ENCODE measurements around the gene PPARGC1A.

The PPARGC1A gene

DNA sequence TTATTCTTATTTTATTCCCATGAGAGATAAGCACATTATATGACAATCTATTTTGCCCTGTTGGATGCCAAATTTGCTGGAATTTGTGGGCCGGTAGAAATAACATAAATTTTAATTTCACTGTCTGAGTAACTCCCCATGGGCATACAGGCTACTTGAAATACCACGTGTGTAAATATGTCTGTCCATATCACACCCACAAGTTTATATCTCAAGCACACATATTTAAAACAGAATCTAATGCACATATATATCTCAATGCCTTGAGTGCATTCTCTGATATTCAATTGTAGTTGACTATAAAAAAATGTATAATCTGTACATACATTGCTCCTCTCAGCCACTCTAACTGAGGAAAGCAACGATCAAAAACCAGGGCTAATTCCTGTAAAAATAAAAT lies 51.2 kb downstream of the PPARGC1A start:
- peak; percentile 8 for DNase-seq

DNA sequence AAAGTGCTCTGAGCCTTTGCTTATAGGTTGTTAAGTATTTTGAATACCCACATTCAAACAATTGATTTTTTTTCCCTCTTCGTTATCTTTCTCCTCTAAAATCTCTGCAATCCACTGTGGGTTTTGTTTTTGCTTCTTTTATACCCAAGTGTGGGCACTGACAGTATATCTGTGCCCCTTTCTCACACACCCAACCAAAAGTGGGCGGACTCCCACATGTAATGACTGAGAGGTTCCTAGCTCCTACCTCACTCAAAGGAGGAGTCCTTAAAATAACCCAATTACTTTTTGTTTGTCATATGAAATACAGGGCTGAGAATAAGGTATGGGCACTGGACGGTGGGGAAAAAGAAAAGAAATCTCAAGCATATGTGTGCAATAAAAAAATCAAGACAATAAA lies 51.7 kb downstream of the PPARGC1A start:
- no peak for DNase-seq

DNA sequence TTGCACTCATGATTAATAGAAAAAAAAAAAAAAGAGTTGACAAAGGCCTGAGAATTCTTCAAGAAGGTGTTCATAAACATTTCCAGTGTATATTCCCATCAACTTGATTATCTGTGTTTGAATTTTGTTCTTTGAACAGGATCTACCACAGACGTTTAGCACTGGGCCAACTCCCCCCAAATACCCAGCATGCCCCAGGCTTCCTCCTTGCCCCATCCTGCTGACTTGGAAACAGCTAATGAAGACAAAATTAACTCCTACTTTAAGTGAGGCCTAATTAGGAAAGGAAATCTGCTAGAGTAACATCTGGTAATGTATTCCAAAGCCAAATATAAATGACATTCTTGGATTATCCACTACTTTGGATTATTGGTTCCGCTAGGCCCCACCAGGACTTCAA lies 52.5 kb downstream of the PPARGC1A start:
- no peak for DNase-seq

- DNase-seq, result no peak
Measured at GRCh38 chr4:23835774-23836478, 53.9 kb downstream of the PPARGC1A start.

DNA sequence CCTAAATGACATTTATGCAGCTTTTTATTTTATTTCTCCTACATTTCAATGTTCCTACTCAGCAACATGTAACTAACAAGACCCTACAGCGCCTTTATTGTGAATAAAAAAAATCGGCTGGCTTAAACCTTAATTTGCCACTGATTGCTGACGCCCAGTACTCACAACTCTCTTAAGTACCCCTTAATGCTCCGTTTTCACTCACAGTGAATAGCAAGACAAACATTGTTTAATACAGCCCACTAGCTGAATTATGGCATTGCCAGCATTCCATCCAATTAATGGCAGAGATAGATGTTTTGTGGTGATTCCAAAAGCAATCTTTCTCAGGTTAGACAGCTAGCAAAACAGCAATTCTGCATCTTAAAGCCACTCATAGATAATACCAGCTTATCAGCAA lies 61.1 kb downstream of the PPARGC1A start:
- no peak for DNase-seq

- DNase-seq, result no peak
Measured at GRCh38 chr4:23828020-23828715, 61.7 kb downstream of the PPARGC1A start.

GRCh38 chr4:23822181-23822580 lies 67.7 kb downstream of the PPARGC1A start:
- peak; percentile 47 for DNase-seq

DNA sequence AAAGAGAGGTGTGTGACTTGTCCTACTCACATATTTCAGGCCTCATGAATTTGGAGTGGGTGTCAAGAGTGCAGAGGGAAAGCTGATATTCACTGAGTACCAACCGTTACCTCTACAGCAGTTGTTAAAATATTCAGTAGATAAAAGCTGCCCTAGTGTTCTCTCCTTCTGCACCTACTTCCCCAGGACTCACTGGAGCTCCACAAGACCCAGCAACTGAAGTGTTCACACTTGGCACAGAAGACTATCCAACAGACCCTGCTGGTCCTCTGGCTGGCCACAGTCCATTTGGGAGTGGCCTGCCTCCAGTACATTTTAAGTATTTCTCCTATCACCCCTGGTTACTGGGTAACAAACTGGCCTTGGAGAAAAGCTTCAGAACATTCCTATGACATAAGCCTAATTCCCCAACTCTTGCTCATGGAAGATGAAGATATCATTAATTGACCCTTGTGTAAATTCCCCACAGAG lies 70.8 kb downstream of the PPARGC1A start:
- DNase-seq, result peak; percentile 31

DNA sequence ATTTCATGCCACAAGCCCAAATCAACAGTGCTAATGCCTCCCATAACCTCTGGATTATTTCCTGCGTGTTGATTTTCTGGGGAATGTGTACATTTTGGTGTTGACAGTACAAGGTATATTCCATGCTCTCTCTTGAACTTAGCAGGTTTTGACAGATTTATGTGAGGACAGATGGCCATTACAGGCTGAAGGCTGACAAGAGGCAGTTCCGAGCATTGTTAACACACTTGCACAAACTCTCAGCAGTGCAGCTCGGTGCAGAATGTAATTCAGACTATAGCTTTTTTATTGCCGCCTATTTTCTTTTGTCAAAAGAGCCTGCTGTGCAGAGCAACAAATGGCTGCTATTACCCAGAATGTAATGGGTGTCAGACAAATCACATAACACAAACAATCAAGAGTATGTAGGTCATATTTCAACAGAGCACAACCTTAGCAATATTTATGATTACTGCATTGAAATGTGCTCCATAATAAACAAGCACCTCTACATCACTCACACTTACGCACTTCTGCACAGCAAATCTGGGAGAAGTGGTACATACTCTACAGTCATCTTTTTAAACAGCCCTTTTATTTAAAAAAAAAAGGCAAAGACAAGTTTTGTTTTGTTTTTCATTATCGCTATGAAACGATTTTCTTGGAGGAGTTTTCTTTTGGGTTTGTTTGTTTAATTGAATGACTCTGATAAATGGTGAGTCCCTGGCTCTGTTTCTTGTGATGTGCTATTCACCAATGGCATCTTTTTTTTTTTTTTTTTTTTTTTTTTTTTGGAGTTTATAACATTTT lies 71.6 kb downstream of the PPARGC1A start:
- DNase-seq, result no peak

- DNase-seq, result no peak
Measured at GRCh38 chr4:23814996-23815660, 74.7 kb downstream of the PPARGC1A start.

- DNase-seq, result no peak
Measured at GRCh38 chr4:23814587-23814986, 75.3 kb downstream of the PPARGC1A start.

GRCh38 chr4:23811161-23811560 lies 78.7 kb downstream of the PPARGC1A start:
- DNase-seq, result no peak

DNA sequence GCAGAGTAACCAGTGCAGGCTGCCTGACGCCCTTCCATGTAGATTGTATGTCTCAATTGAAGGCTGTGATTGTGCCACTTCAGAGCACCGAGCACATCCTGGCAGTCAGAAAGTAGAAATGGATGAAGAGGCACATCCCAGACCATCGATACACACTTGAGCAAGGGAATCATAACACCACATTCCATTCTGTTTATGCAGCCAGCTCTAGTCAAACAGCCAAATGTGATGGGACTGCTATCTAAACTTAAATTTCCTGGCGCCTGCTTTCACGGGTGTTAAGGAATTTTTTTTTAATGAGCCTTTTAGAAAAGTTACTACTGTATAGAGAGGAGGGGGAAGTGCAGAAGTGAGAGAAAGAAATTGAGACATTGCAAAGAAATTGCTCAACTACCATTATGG lies 84.4 kb downstream of the PPARGC1A start:
- peak; percentile 61 for DNase-seq

GRCh38 chr4:23789762-23790161 lies 100.1 kb downstream of the PPARGC1A start:
- DNase-seq, result peak; percentile 55

- no peak for DNase-seq
Measured at GRCh38 chr4:23788460-23788859, 101.4 kb downstream of the PPARGC1A start.

- no peak for DNase-seq
Measured at GRCh38 chr4:23788027-23788426, 101.8 kb downstream of the PPARGC1A start.

DNA sequence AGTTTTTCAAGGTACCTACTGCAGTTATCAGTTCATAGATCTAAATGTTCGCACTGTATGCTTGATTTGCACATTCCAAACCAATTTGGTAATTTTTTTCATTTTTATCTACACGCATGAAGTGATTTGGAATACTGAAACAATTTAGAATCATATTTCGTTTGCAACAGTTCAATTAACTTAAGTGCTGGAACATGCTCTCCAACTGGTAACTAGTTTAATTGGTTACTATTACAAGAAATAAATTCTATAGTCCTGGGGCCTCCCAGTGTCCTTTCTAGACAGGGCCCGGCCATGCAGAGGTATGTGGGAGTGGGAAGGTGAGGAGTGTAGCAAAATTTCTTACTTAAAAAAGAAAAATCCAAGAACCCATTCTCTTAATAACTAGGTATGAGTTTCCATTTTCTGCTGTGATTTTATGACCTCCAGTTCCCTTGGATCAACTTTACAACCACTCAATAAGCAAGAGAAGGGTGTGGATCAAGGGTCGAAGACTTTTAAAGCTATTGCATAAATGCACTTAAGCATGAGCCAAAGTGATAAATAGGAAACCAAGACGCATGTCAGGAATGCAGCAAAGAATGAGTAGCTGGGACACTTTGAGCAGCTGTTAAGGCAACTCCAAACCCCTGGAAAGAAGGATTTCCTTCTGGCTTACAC lies 106.9 kb downstream of the PPARGC1A start:
- no peak for DNase-seq

DNA sequence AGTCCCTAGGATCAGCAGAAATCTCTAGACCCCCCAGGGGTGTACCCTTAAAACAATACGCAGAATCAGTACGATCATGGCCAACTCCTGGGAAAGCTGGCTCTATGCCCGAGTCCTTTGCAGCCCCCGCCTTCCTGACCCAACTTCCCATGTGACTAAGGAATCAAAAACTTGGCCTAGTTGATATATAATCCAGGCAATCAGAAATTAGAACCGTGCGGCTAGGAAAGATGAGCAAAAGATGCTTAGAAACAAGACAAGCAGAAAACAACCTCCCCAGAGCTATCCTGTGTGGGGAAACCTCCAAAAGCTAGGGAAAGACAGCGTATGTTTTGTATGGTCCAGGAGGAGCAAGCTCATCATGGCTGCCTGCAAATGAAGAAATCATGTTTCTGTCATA lies 110.0 kb downstream of the PPARGC1A start:
- DNase-seq, result no peak

DNA sequence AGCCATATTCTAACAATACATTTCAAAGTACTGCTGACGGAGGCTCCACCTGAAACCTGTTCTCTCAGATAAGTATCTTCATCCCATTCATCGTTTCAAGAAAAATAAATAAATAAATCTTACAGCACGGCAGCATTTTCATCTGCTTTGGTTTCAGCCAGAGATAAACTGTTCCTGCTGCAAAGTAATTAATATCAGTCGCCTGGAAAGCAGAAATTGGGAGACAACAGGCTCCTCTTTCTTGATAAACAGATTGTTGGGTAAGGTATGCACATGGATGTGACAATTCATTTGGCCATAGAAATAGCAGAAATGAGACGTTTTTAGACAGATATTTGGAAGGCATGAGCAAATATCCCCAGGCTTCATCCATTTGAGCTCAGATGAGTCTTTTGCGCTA lies 110.4 kb downstream of the PPARGC1A start:
- no peak for DNase-seq

DNA sequence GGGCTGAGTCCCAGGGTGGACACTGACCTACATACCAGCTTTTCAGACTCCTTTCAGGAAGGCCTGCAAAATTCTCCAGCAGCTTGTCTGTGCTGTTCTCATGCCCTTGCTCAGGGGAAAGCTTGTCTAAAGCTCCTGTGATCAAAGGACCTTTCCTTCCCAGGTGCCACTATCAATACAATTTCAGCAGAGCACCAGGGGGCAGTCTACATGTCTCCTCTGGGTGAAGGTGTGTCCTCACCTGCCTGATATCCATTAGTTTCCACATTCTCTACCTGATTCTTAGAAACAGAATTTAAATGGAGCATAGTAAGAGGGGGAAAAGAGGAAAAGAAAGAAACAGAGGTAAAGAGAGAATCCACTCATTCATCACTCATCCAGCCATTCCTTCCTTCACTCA lies 114.2 kb downstream of the PPARGC1A start:
- DNase-seq, result no peak

- no peak for DNase-seq
Measured at GRCh38 chr4:23774909-23775308, 114.9 kb downstream of the PPARGC1A start.

DNA sequence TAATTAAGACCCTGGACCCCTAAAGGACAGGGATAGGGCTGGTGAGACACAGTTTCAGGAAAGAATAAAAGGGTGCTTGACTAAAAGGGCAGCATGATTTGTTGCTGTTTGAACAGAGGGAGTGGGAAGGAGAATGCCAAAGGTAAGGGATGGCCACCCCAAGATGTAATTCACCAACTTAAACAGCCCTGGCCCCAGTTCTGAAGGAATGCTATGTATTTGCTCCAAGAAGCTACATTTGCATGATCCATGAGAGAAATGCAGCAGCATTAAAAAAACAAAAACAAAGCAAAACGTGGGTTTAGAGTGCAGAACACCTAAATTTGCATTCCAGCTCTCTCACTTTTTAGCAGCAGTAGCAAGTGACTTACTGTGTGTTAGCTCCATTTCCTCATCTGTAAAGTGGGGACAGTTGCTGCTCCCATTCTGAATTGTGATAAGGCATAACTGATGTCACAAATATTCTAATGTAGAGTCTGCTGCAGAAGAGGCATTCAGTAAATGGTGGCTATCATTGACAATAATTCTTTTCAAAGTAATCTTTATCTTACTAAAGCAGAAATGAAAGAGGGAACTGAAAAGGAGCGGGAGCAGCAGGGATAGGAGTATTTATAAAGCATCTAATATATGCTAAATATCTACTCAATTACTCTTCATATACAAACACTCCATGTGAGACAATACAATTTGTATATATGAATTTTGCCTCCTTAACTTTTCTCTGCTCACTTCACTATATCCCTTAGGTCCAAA lies 115.8 kb downstream of the PPARGC1A start:
- no peak for DNase-seq

Data from fibroblast of skin of back (primary cell).